CD4-positive, alpha-beta T cell treated with Interleukin-21 for 1 hour (primary cell): ENCODE results near the gene ENAM.
A peak's percentile ranks its signal among the peaks of the same experiment; 100 is the strongest.
"Not testable (repeated sequence)": the region's sequence is repeated elsewhere in the genome, so short reads cannot be mapped to it uniquely, and the experiment has no call there.

Experiments
- DNase-seq: peaks from one replicate; pipeline ENCODE4 v3.0.0-alpha.2; 2020

The ENAM gene

GRCh38 chr4:70682142-70682541 lies 53.6 kb downstream of the ENAM start:
- not testable (repeated sequence) for DNase-seq

GRCh38 chr4:70687392-70687791 lies 58.8 kb downstream of the ENAM start:
- peak; percentile 46 for DNase-seq

- peak; percentile 94 for DNase-seq
These were observed 59.6 kb downstream of the ENAM start, which contains the start of gene UTP3 for GRCh38 chr4:70687821-70688794. UTP3 (plus strand) TSS chr4:70688532; CDS start chr4:70688678, 146 bp downstream.

- DNase-seq, result no peak
These were observed 60.3 kb downstream of the ENAM start for GRCh38 chr4:70688795-70689231.

GRCh38 chr4:70691661-70692060 lies 63.1 kb downstream of the ENAM start:
- no peak for DNase-seq

GRCh38 chr4:70694633-70695032 lies 66.1 kb downstream of the ENAM start:
- DNase-seq, result not testable (repeated sequence)
